SHP77 treated with DMSO at 0.1 percent for 48 hours (cell line): ENCODE results near the gene MPZL3.

Source experiments
- DNase-seq: peaks from one replicate; lab custom pipeline; 2025; lab: John Stamatoyannopoulos, UW

The MPZL3 gene

DNA sequence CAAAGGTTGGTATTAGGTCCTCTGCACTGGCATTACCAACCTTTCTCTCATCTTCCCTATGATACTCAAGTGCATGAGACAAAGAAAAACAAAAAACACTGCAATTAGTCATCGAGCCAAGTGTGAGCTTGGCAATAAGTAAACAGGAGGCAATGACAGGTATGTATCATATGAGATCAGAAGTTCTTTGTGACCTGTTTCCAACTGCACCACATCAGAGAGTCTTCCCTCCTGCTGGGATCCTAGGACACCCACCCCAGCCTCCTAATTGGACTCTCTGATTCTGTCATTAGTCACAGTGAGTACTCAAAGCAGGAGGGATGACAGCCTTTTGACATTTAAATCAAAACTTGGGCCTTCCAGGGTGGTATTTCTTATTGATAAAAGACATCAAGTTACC lies 19.5 kb downstream of the MPZL3 start:
- no peak for DNase-seq

DNA sequence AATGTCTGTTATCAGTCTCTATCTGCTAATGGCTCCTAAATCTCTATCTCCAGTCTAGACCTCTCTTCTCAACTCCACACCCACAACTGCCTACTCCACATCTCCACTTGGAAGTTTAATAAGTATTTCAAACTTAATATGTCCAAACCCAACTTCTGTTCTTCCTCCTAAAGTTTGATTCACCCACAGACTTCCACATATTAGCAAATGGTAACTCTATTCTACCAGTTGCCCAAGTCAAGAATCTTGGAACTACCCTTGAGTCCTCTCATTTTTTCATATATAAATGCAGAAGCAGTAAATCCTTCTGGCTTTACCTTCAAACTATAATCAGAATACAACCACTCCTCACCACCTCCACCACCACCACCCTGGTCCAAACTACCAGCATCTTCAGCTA lies 20.7 kb downstream of the MPZL3 start:
- DNase-seq = no peak

DNA sequence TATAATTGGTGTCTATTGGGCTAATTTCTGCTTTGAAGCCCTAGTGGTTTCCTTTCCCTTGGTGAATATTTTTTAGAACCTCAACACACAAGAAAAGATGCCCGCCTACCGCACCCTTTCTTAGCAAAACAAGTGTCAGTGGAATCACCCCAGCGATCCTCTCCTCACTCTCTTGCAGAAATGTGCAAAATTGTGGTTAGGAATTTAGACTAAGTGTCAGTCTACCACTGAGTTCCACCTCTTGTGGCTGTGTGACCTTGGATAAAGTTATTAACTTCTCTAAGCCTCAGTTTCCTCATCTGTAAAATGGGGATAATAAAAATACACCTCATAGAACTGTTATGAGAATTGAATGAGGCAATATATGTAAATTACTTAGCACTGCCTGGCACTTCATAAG lies 22.1 kb downstream of the MPZL3 start:
- no peak for DNase-seq

DNA sequence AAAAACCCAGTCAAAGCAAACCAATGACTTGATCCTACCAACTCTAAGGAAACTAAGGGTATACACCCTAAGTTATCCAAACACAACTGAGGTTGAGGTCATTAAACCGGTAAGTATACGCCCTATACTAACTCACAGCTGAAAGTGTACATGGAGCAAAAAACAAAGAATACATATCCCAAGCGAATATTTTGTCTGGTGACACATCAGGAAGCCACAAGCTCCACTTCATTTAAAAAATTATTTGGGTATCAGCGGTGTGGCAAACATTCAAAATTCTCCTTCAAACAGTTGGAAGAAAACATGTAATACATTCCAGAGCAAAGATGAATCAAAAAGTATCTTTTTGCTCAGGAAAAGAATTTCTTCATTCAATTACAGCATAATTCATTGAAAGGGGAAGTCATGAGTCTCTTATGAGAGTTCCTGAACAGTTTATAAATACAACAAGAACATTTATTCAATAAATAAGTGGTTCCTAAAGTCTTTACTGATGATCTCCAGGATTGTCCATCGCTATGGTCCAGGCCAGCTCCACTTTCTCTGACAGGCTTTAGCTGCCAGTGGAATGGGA lies 22.8 kb downstream of the MPZL3 start:
- no peak for DNase-seq

DNA sequence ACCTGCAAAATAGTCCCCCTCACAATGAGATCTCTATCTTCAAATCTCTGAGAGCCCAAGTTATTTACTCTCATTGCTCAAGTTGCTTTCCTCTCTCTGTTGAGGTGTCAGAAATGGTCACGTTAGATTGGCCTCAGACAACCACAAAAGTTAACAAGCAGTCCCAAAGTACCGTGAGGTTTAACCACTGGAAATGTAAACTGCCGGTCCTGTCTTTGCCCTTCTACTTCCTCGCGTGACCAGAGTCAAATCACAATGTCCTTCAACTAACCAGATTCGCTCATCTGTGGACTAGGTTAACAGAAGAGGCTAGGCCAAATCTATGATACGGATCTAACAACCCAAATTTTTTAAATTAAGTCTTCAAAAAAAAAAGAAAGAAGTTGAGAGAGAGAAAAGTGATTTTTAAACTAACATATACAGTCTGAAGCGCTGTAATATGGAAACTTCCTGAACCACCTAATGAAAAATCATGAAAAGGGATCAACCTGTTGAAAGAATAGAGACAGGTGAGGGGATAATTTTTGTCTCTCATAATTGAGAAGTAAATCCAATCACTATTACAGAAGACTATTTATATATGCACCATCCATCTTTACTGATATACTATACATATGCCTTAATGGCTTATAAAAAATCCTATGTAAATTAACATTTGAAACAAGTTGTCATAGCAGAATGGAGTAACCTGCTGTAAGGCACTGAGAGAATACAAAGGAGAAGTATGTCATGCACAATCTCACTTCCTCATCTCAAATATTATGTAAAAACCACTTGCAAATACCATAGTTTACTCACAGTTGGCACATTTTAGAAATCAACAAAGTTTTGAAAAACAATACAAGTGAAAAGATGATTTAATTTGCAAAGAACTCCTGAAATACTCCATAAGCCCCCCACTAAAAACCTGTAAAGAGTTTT lies 24.0 kb downstream of the MPZL3 start:
- DNase-seq = no peak

DNA sequence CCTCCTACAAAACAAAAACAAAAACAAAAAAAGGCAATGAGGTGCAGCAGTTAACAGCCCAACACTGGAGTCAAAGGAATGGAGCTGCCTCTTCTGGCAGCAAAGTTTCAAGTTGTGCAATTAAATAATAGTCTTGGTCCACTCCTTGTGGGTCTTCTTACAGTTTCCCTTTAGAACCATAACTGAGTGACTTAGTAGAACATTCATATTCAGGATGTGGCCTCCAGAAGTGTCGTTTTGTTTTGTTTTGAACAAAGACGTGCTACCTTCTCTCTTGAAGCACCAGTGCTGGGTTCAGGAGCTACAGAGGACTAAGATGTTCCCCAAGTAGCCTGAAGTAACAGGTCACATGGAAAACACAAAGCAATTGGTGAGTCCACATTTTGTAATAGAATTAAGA lies 25.4 kb downstream of the MPZL3 start:
- no peak for DNase-seq

DNA sequence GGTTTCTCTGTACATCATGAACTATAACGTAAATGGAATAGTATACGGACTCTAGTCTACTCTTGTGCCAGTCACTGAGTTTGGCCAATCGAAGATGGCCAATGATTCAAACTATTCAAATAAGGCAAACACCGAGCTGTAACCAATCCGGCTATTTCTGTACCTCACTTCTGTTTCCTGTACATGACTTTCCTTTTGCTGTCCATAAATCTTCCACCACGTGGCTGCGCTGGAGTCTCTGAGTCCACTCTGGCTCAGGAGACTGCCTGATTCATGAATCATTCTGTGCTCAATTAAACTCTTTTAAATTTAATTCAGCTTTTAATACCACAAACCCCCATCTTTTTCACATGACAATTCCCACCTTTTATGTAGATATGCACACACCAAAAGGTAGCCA lies 25.9 kb downstream of the MPZL3 start:
- no peak for DNase-seq

DNA sequence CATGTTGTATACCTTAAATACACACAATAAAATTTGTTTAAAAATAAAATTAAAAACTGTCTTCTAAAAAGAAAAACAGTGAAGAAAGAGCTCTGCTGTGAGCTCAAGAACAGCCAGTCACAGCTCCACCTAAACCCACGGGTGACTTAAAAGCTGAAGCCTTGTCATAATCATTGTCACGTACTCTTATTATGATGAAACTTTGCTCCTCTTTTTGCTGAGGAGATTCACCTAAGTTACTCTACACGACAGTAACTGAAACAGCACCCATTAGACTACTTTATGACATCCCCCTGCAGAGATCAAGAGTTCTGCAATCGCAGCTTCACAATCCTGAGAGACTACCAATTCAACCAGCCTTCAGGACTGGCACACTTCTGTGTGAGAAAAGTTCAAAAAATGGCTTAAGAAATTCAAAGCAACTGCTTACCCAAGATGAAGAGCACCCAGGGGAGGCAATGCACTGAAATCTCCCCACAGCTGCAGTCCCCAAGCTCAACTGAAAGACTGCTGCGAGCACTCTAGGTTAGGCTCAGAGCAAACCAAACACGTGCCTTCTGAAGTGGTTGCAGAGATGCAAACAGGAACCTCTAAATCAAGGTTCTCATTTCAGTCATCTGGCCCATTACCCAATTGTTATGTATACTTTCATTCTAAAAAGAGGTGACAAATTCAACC lies 27.5 kb downstream of the MPZL3 start, which contains the start of gene JAML:
TSS of gene JAML (minus strand) at position 501 of the 678 bp plus-strand sequence. CDS start 10,145 bp downstream, outside the sequence.
- DNase-seq = no peak

DNA sequence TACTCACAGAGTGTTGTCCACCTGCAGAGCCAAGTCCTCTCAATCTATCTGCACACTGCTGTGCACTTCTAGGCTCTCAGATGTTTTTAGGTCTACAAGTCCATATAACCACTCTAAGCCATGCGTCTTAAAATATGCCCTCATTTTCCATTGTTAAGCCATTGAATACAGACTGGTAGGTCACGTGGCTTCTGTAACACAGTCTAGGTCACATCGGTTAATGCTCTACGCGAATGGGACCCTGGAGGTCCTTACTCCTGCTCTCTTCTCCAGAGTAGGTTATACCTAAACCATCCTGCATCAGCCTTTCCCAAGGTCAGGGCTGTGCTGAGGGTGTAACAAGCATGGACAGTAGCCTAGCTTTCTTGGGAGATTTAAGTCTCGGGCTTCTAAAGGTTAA lies 28.2 kb downstream of the MPZL3 start:
- no peak for DNase-seq

DNA sequence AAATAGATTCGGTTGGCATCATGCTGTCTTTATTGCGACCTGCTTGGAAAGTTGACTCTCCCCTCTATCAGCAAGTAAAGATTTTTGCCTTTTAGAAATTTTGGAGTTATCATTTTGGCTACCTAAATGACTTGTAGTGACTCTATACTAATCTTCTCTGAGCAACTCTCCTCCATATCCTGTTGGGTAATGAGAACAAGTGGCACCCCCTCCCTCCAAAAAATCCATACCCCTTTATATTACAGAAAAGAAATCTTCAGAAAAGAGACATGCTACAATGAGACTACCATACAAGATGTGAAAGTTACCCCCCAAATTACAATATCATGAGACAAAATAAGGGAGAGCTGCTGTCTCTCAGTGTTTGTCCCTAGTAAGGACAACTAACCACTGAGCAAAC lies 28.6 kb downstream of the MPZL3 start:
- no peak for DNase-seq

DNA sequence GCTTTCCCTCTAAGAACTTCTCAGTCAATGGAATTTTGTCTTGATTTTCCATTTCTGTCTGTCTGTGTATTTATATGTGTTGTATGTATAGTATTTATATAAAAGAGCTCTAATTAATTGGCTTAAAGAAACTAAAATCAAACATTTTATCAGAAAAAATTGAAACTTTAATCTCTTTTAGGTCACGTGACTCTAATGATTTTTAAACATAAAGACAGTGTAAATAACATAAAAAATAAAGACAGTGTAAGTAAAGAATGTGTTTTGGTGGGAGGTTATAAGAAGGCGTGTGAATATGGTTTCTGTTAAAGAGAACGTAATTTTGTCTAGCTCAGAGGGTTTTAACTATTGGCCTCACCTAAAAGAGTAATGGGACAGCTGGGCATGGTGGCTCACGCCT lies 29.7 kb downstream of the MPZL3 start:
- no peak for DNase-seq

DNA sequence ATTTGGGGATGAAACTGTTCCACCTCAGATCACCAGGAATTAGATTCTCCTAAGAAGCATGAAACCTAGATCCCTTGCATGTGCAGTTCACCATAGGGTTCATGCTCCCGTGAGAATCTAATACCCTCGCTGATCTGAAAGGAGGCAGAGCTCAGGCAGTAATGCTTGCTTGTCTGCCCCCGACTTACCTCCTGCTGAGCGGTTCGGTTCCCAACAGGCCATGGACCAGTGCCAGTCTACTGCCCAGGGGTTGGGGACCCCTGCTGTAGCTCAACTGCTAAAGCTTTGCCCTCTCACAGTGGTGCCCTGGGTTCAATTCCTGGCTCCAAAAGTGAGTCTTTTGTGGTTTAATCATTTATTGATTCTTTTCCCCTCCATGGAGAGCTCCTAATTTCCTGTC lies 30.7 kb downstream of the MPZL3 start:
- DNase-seq = no peak

DNA sequence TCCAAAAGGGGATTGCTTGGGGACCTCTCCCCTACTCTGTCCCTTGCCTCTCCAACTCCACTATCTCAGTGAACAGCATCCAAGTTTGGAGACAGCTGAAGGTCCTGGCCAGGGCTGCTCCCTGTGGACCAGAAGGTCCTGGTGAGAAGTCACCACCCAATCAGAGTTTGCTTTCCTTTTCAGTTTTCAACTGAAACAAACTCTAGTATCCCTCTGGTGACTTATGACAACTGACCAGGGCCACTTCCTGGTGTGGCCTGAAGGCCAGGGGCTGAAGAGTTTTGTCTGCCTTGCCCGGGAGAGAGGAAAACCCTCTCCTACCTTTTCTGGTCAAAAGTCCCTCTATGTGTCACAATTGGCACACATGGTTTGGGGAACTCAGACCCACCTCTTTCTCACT lies 32.4 kb downstream of the MPZL3 start:
- DNase-seq = no peak

DNA sequence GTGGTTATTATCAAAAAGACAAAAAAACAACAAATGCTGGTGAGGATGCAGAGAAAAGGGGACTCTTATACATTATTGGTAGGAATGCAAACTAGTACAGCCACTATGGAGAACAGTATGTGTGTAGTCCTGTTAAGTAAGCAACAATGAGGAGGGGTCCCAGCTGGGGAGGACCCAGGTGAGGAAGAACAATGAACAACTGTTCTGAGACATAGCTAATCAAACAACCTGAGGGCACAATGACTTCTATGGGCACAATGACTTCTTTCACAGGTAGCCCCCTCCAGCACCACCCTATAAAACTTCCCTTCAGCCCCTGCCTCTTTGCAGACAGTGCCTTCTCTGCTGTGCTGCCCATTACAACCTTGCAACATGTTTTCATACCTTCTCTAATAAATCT lies 32.9 kb downstream of the MPZL3 start:
- DNase-seq = no peak

DNA sequence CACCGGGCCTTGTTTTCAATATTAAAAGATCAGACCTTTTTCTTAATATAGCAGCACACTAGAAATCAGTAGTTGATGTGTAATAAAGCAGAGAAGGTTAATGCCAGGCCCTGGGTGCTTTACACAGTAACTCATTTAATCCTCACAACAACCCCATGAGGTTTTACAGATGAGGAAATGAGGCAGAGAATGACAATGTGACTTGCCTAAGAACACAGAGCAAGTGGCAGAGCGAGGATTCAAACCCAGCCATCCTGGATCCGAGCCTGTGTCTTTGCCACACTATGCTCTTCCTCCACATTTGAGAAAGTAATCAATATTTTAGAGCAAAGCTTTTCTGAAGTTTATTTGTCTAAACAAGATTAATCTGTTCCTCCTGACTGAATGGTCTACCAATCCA lies 34.6 kb downstream of the MPZL3 start:
- DNase-seq = no peak

DNA sequence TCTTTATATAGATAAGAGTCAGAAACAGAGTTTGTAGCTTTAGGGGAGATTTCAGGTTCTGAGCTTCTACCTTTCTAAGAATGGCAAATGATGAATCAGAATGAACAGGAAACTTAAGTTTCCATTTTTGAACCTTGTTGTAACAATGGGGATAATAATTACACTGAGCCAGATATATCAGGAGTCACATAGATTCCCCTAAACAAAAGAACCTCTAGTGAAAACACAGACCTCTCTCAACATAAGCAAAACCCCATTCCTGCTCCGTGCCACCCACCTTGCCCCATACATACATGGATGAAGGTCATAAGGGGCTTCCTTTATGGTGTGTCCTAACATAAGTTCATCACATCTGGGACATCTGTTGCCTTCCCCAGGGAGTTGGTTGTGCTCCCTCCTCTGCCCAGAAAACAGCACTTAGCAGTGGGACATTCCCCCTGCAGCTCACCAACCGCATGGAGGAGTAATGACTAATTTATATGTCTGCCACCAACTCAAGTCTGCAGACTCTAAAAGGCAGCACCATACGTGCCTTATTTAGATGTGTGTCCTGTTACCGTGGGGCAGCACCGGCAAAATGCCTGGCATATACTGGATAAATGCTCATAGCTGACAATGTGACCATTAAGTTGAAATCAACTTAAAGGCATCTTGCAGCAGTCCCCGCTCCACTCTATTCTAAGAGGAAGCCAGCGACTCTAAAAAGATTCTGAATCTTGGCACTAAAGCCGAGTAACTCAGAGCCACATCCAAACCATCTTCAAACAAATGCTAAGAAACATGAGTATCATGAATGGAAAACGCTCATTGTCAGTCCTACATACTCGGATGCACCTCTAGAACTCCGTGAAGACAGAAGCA lies 35.3 kb downstream of the MPZL3 start:
- DNase-seq = no peak

DNA sequence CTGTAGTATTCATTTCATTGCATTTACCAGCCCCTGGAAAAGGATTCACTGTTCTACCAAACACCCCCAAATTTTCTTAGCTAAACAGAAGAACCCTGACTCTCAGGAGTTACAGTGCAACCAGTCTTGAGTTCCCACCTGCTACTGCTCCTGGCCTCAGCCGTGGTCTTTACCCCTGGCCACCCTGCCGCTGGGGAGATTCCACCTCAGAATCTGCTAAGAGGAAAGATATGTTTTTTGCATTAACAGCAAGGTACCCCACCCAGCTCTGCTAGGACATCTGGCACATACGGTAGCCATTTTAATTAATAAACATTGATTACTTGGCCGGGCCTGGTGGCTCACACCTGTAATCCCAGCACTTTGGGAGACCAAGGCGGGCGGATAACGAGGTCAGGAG lies 36.4 kb downstream of the MPZL3 start:
- no peak for DNase-seq

DNA sequence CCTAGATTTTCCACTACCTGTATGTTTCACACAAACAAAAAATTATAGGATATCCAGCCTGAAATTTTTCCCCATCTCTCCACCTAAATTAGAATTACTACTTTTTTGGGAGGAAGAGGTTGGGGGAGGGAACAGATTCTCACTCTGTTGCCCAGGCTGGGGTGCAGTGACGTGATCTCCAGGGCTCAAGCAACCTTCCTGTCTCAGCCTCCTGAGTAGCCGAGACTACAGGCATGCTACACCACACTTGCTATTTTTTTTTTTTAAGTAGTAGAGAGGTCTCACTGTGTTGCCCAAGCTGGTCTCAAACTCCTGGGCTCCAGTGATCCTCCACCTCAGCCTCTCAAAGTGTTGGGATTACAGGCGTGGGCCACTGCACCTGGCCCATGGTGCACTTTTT lies 36.9 kb downstream of the MPZL3 start:
- no peak for DNase-seq

DNA sequence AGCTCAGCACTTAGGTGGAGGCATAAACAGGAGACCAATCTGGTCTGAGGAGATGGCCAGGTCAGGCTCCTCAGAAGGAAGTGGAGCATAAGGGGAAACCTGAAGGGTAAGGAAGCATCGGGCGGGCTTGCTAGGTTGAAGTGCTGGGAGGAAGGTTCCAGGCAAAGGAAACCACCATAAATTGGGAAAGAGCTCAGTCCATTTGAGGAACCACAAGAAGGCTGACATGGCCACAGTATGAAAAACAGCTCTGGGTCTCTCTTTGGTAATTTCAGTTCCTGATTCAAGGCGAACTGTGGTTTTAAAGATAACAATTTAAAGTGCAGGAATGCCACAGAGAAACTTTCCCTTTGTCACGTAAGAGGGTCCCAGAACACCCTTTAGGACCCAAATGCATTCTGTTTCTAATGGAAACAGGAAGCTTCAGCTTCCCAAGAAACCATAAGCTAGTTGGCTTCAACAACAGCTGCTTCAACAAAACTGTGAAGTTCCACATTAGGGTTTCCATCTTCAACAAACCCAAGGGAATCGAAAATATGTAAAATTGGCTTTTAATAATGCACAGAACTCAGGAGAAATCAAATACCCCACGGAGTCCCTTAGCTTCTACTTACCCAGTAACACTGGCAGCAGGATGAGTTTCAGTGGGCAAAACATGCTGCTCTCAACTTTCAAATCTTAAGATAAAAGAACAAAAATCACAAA lies 37.8 kb downstream of the MPZL3 start:
- DNase-seq = no peak

DNA sequence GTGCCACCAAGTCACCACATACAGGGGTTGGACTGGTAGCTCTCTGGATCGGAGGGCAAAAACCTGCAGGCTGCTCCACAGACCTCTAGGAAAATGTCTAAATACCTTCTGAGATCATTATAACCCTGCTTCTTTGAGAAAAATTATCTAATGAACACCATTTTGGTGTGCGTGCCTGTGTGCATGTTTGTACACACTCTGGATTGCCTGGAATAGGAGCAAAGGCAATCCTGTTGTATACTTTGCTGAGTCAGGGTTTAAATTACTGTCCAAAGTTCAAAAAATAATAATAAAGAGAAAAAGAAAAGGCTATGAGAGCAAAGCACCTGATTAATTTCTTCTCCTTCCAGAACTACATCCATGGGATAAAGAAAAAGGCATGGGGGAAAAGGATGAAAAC lies 38.4 kb downstream of the MPZL3 start:
- DNase-seq = no peak

DNA sequence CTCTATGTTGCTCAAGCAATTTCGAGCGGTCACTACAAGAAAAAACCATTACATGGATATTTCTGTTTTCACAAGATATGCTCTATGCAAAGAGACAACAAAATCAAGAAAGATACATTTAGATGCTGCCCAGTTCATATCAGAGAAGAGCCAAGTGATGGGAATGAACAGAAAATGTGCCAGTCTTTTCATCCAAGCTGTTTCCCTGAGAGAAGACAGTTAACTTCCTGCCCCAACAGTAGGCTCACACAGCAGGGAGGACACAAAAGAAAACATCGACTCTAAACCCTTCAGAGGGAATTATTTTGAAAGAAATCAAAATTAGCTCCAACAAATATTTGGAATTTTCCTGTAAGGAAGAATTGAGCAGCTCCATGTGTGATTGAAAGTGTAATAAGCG lies 39.0 kb downstream of the MPZL3 start:
- DNase-seq = no peak

DNA sequence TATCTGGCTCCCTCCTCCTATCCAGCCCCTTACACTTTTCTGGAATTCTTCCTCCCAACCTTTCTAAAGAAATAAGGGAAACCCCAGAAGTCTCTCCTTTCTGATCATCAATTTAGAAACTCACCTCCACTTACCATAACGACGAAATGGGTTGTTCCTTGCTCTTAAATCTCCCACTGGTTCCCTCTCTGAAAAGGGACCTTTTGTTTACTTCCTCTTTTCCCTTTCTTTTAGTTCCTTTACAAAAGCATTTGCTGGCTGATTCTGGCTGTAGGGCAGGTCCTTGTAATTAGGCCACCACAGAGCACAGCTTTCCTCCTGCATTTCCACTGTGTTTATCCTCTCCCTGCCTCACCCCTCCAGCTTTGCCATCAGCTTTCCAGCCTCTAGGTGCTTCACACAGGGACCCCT lies 39.4 kb downstream of the MPZL3 start:
- no peak for DNase-seq
